HG03354 (cell line): Measurements from ENCODE around the gene FOXS1.

Source experiments
- ATAC-seq: cut with Tn5 transposase; IDR thresholded peaks from one replicate; pipeline ENCODE4 v1.9.1; 2021; ENCODE audit warnings: mild to moderate bottlenecking; ENCODE audit not compliant: unreplicated experiment, poor library complexity, severe bottlenecking

Gene FOXS1

GRCh38 chr20:31806564-31807355, 38.6 kb downstream of the FOXS1 start:
- no peak for ATAC-seq

GRCh38 chr20:31803552-31804291, 41.7 kb downstream of the FOXS1 start:
- ATAC-seq, result no peak

- no peak for ATAC-seq
Observed at GRCh38 chr20:31801508-31801907, 43.9 kb downstream of the FOXS1 start.

DNA sequence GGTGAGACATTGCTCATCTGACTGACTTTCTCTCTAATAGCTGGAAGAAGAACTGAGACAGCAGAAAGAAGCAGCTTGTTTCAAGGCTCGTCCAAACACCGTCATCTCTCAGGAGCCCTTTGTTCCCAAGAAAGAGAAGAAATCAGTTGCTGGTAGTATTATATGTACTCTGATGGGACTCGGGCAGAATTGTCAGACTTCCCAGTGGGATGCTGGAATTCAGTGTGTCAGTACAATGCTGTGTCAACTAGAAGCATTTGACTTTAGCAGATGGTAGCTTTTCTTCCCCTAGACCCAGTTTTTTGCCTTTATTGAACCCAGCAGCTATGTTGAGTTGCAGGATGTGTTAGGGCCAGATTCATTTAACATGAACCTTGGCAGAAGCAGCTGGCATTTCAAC, 48.0 kb downstream of the FOXS1 start:
- ATAC-seq, result no peak
